H54 (cell line): ENCODE results near the gene ZNF777.

Experiments
- DNase-seq: peaks from one replicate; pipeline ENCODE4 v3.0.0; 2011; ENCODE audit warnings: low spot score, mixed read lengths; ENCODE audit not compliant: insufficient read length
- FAIRE-seq: peaks from 3 replicates; lab custom pipeline; 2011; peaks lifted over from hg19 to GRCh38; lab: Jason Lieb, UNC
- POLR2A ChIP-seq: IDR thresholded peaks from 2 replicates; pipeline ENCODE4 v1.6.1; 2011; ENCODE audit warnings: low read depth, mild to moderate bottlenecking, low read length

The ZNF777 gene

GRCh38 chr7:149493366-149493765, 32.5 kb upstream of the ZNF777 start:
- no peak for DNase-seq
- no peak for FAIRE-seq
- TF ChIP-seq POLR2A = no peak

- TF ChIP-seq POLR2A = no peak
- no peak for DNase-seq
- FAIRE-seq = no peak
These were observed 29.4 kb upstream of the ZNF777 start for GRCh38 chr7:149490083-149490760.

GRCh38 chr7:149489391-149490024, 28.6 kb upstream of the ZNF777 start:
- no peak for FAIRE-seq
- DNase-seq = no peak
- no peak for TF ChIP-seq POLR2A

- no peak for TF ChIP-seq POLR2A
- DNase-seq (no peak), FAIRE-seq (no peak)
These were observed 18.7 kb upstream of the ZNF777 start for GRCh38 chr7:149479568-149479967.

DNA sequence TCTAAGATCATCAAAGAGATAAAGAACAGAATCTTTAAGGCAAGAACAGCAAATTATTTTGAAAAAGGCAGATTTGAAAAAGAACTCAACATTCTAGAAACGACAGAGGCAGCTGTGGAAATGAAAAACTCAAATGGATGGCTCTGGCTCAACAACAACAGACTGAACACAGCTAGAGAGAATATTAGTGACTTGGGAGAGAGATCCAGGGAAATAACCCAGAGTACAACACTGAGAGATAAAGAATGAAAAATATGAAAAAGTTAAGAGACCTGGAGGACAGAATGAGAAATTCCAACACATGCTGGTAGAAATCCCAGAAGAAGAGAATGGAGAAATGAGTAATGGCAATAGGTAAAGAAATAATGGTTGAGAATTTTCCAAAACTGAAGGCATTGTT, 17.9 kb upstream of the ZNF777 start:
- DNase-seq (no peak), FAIRE-seq (no peak)
- TF ChIP-seq POLR2A = no peak

GRCh38 chr7:149477494-149478443, 16.9 kb upstream of the ZNF777 start:
- FAIRE-seq (no peak), DNase-seq (no peak)
- TF ChIP-seq POLR2A = no peak

- DNase-seq = no peak
- no peak for FAIRE-seq
- TF ChIP-seq POLR2A = no peak
These were observed 15.9 kb upstream of the ZNF777 start for GRCh38 chr7:149476791-149477190.

GRCh38 chr7:149475121-149476045, 14.5 kb upstream of the ZNF777 start:
- TF ChIP-seq POLR2A = no peak
- DNase-seq = no peak
- FAIRE-seq = no peak

- no peak for DNase-seq
- no peak for TF ChIP-seq POLR2A
- FAIRE-seq = no peak
These were observed 13.7 kb upstream of the ZNF777 start for GRCh38 chr7:149474309-149475120.

- FAIRE-seq = no peak
- TF ChIP-seq POLR2A = no peak
These were observed 12.4 kb upstream of the ZNF777 start for GRCh38 chr7:149473251-149473650.

DNA sequence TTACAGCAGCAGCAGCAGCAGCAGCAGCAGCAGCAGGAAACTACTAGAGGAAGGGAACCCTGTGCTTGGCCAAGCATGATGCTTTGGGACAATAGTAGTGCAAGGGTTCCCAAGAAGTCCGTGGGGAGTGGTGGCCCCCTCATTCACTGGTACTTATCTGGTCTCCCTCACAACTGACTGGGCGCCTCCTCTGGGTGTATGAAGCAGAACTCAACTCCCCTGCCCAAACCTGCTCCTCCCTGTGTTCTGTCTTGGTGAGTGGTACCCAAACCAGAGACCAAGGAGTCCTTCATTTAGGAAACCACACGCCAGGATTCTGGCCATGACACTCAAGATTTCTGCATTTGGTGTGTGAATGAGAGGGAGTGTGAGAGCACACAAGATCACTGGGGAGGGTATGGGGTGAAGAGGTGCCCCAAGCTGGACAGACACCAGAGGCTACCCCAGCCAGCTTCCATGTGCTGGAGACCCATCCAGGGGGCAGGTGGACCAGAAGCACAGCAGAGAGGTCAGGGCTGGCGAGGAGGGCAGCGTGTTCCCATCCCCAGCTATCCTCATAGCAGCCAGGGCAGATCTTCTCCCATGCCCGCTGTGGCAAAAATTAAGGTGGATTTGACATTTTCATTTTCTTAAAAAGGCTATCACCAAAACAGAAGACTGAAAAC, 10.6 kb upstream of the ZNF777 start:
- TF ChIP-seq POLR2A = no peak
- FAIRE-seq (no peak), DNase-seq (no peak)

More at GRCh38 chr7:149473251-149473650, 12.4 kb upstream of the ZNF777 start:
- no peak for DNase-seq

GRCh38 chr7:149469806-149470205, 8.9 kb upstream of the ZNF777 start:
- DNase-seq = no peak
- FAIRE-seq = no peak

GRCh38 chr7:149468208-149468607, 7.3 kb upstream of the ZNF777 start:
- DNase-seq (no peak), FAIRE-seq (no peak)
- no peak for TF ChIP-seq POLR2A

More at GRCh38 chr7:149469806-149470205, 8.9 kb upstream of the ZNF777 start:
- no peak for TF ChIP-seq POLR2A
